ENCODE measurements around the gene ADAMTS13. TPM values are rescaled to one million over a fixed set of nuclear protein-coding genes. Genes with fewer than 3 reads are reported as not detected.
A peak's percentile ranks its signal among the peaks of the same experiment; 100 is the strongest.

Gene ADAMTS13
- total RNA-seq, 2 experiments from 2014 or later, result 1.4 to 2.5 TPM

- H3K36me3 Mint-ChIP-seq (ENCODE audit: low read depth), result peaks cover under 1% of the 10 kb centered on the region
- ChIA-PET CTCF (interaction anchor here (1.1 kb wide), 1 partner anchor 9 kb away, joined by 3 read pairs; no protein-coding TSS in a partner anchor), POLR2A (interaction anchor here (0.7 kb wide), 1 partner anchor 1403 kb away, joined by 3 read pairs; no protein-coding TSS in a partner anchor)
- no peak overlapping the region for H3K4me3 Mint-ChIP-seq
- no peak for ATAC-seq
- H3K4me1 Mint-ChIP-seq (ENCODE audit: low read depth), result peaks cover 30% of the 10 kb centered on the region
- no peak overlapping the region for H3K27ac Mint-ChIP-seq
- H3K27me3 Mint-ChIP-seq (ENCODE audit: low read depth), result peaks cover 4% of the 10 kb centered on the region
- no peak for DNase-seq
- H3K9me3 Mint-ChIP-seq (ENCODE audit: insufficient read depth), result no peaks in the 10 kb centered on the region
Measured at GRCh38 chr9:133476941-133477340, 54.8 kb downstream of the ADAMTS13 start.

GRCh38 chr9:133477461-133477860 lies 55.3 kb downstream of the ADAMTS13 start:
- no peak for DNase-seq
- H3K27ac Mint-ChIP-seq, result no peak overlapping the region
- H3K4me1 Mint-ChIP-seq (ENCODE audit: low read depth), result peaks cover 30% of the 10 kb centered on the region
- ChIA-PET CTCF (interaction anchor here (1.6 kb wide), 1 partner anchor 10 kb away, joined by 4 read pairs; no protein-coding TSS in a partner anchor), POLR2A (interaction anchor here (0.7 to 2.0 kb wide), 2 partner anchors 129 to 1402 kb away, joined by 3 to 9 read pairs; partner anchors contain the start of genes MED22 and RPL7A)
- no peak for ATAC-seq
- H3K9me3 Mint-ChIP-seq (ENCODE audit: insufficient read depth), result no peaks in the 10 kb centered on the region
- H3K36me3 Mint-ChIP-seq (ENCODE audit: low read depth), result no peaks in the 10 kb centered on the region
- peaks cover 7% of the 10 kb centered on the region for H3K27me3 Mint-ChIP-seq (ENCODE audit: low read depth)
- peak overlapping the region; percentile 79 for H3K4me3 Mint-ChIP-seq

GRCh38 chr9:133477992-133478850 lies 56.1 kb downstream of the ADAMTS13 start:
- H3K27me3 Mint-ChIP-seq (ENCODE audit: low read depth), result peaks cover 9% of the 10 kb centered on the region
- ATAC-seq (peak; percentile 14), DNase-seq (peak; percentile 49)
- peak overlapping the region; percentile 74 for H3K27ac Mint-ChIP-seq
- POLR2A ChIA-PET, result interaction anchor here (0.6 to 2.0 kb wide), 5 partner anchors 20 to 148 kb away, joined by 3 to 9 read pairs (median 5); partner anchors contain the start of genes MED22 and RPL7A
- no peaks in the 10 kb centered on the region for H3K9me3 Mint-ChIP-seq (ENCODE audit: insufficient read depth)
- H3K4me1 Mint-ChIP-seq (ENCODE audit: low read depth), result peaks cover 30% of the 10 kb centered on the region
- CTCF ChIA-PET, result interaction anchor here (1.0 to 1.8 kb wide), 3 partner anchors 10 to 61 kb away, joined by 4 read pairs; partner anchors contain the start of genes CACFD1 and REXO4
- no peaks in the 10 kb centered on the region for H3K36me3 Mint-ChIP-seq (ENCODE audit: low read depth)
- peak overlapping the region; percentile 79 for H3K4me3 Mint-ChIP-seq

GRCh38 chr9:133478851-133479711 lies 56.9 kb downstream of the ADAMTS13 start, which contains the start of gene SLC2A6:
SLC2A6 (minus strand) TSS chr9:133479099; CDS start chr9:133479059, 40 bp downstream.
- Mint-ChIP-seq H3K9me3 (ENCODE audit: insufficient read depth) (no peaks in the 10 kb centered on the region), H3K27ac (peak within 1 kb of the TSS; percentile 78), H3K27me3 (ENCODE audit: low read depth) (peaks cover 12% of the 10 kb centered on the region), H3K4me1 (ENCODE audit: low read depth) (peaks cover 27% of the 10 kb centered on the region), H3K4me3 (peak within 1 kb of the TSS; percentile 79), H3K36me3 (ENCODE audit: low read depth) (no peaks in the 10 kb centered on the region)
- POLR2A ChIA-PET, result interaction anchor here (1.1 to 2.0 kb wide), 5 partner anchors 20 to 148 kb away, joined by 3 to 9 read pairs (median 5); partner anchors contain the start of genes MED22, RPL7A and SURF1
- DNase-seq, result peak; percentile 90
- CTCF ChIA-PET, result interaction anchor here (1.0 to 1.8 kb wide), 4 partner anchors 9 to 109 kb away, joined by 4 read pairs; partner anchors contain the start of genes CACFD1 and REXO4
- peak; percentile 99 for ATAC-seq

- Mint-ChIP-seq H3K9me3 (ENCODE audit: insufficient read depth) (no peaks in the 10 kb centered on the region), H3K36me3 (ENCODE audit: low read depth) (no peaks in the 10 kb centered on the region), H3K4me1 (ENCODE audit: low read depth) (peaks cover 21% of the 10 kb centered on the region), H3K27me3 (ENCODE audit: low read depth) (peaks cover 14% of the 10 kb centered on the region), H3K27ac (no peak overlapping the region), H3K4me3 (no peak overlapping the region)
- ChIA-PET CTCF (interaction anchor here (2.1 kb wide), 1 partner anchor 298 kb away, joined by 8 read pairs; no protein-coding TSS in a partner anchor), POLR2A (interaction anchor here (0.7 kb wide), 1 partner anchor 112 kb away, joined by 4 read pairs; no protein-coding TSS in a partner anchor)
- DNase-seq (no peak), ATAC-seq (no peak)
Measured at GRCh38 chr9:133483611-133484010, 61.4 kb downstream of the ADAMTS13 start.

GRCh38 chr9:133484671-133485437 lies 62.7 kb downstream of the ADAMTS13 start:
- no peak for ATAC-seq
- CTCF ChIA-PET, result interaction anchor here (1.0 to 2.1 kb wide), 3 partner anchors 68 to 299 kb away, joined by 3 to 10 read pairs (median 8); no protein-coding TSS in a partner anchor
- Mint-ChIP-seq H3K4me1 (ENCODE audit: low read depth) (peaks cover 15% of the 10 kb centered on the region), H3K27me3 (ENCODE audit: low read depth) (peaks cover 16% of the 10 kb centered on the region), H3K4me3 (no peak overlapping the region), H3K9me3 (ENCODE audit: insufficient read depth) (no peaks in the 10 kb centered on the region), H3K36me3 (ENCODE audit: low read depth) (no peaks in the 10 kb centered on the region), H3K27ac (no peak overlapping the region)
- POLR2A ChIA-PET, result interaction anchor here (1.0 kb wide), 1 partner anchor 22 kb away, joined by 4 read pairs; no protein-coding TSS in a partner anchor
- no peak for DNase-seq

GRCh38 chr9:133485531-133486260 lies 63.5 kb downstream of the ADAMTS13 start:
- DNase-seq, result peak; percentile 54
- H3K36me3 Mint-ChIP-seq (ENCODE audit: low read depth), result no peaks in the 10 kb centered on the region

GRCh38 chr9:133487331-133487725 lies 65.2 kb downstream of the ADAMTS13 start:
- H3K27me3 Mint-ChIP-seq (ENCODE audit: low read depth), result peaks cover 10% of the 10 kb centered on the region
- ATAC-seq (no peak), DNase-seq (no peak)
- no peaks in the 10 kb centered on the region for H3K9me3 Mint-ChIP-seq (ENCODE audit: insufficient read depth)
- POLR2A ChIA-PET, result interaction anchor here (1.6 kb wide), 1 partner anchor 22 kb away, joined by 4 read pairs; no protein-coding TSS in a partner anchor
- H3K4me1 Mint-ChIP-seq (ENCODE audit: low read depth), result peaks cover 13% of the 10 kb centered on the region
- no peak overlapping the region for H3K27ac Mint-ChIP-seq
- H3K36me3 Mint-ChIP-seq (ENCODE audit: low read depth), result no peaks in the 10 kb centered on the region
- no peak overlapping the region for H3K4me3 Mint-ChIP-seq
- CTCF ChIA-PET, result interaction anchor here (0.6 to 2.2 kb wide), 15 partner anchors 8 to 301 kb away, joined by 3 to 20 read pairs (median 5); partner anchors contain the start of genes MED22, RPL7A and SLC2A6

More at GRCh38 chr9:133485531-133486260, 63.5 kb downstream of the ADAMTS13 start:
- H3K9me3 Mint-ChIP-seq (ENCODE audit: insufficient read depth), result no peaks in the 10 kb centered on the region
- CTCF ChIA-PET, result interaction anchor here (1.0 to 2.2 kb wide), 12 partner anchors 9 to 464 kb away, joined by 3 to 20 read pairs (median 6); partner anchors contain the start of genes MED22 and RPL7A
- H3K4me1 Mint-ChIP-seq (ENCODE audit: low read depth), result peaks cover 13% of the 10 kb centered on the region
- ATAC-seq, result peak; percentile 74
- POLR2A ChIA-PET, result interaction anchor here (1.0 to 1.6 kb wide), 3 partner anchors 23 to 137 kb away, joined by 4 to 5 read pairs (median 4); partner anchors contain the start of genes MED22 and RPL7A
- H3K27me3 Mint-ChIP-seq (ENCODE audit: low read depth), result peaks cover 15% of the 10 kb centered on the region
- H3K27ac Mint-ChIP-seq, result peak overlapping the region; percentile 83
- peak overlapping the region; percentile 53 for H3K4me3 Mint-ChIP-seq

- ATAC-seq (no peak), DNase-seq (no peak)
- ChIA-PET CTCF (interaction anchor here (1.0 to 1.6 kb wide), 3 partner anchors 10 to 303 kb away, joined by 4 read pairs; partner anchors contain the start of gene SLC2A6), POLR2A (no interaction called here)
- H3K27ac Mint-ChIP-seq, result no peak overlapping the region
- peaks cover 13% of the 10 kb centered on the region for H3K4me1 Mint-ChIP-seq (ENCODE audit: low read depth)
- H3K9me3 Mint-ChIP-seq (ENCODE audit: insufficient read depth), result no peaks in the 10 kb centered on the region
- no peaks in the 10 kb centered on the region for H3K36me3 Mint-ChIP-seq (ENCODE audit: low read depth)
- peaks cover 5% of the 10 kb centered on the region for H3K27me3 Mint-ChIP-seq (ENCODE audit: low read depth)
- no peak overlapping the region for H3K4me3 Mint-ChIP-seq
Measured at GRCh38 chr9:133488686-133489252, 66.6 kb downstream of the ADAMTS13 start.

All from activated CD8-positive, alpha-beta T cell treated with anti-CD3 and anti-CD28 coated beads, Interleukin-2, amount 10 ng/mL, durations not matched to agents 7 days and 5 days (primary cell).